GM19467 (cell line): Measurements from ENCODE around the gene LMOD1.
"Not testable (repeated sequence)": the region's sequence is repeated elsewhere in the genome, so short reads cannot be mapped to it uniquely, and the experiment has no call there.

Experiments
- ATAC-seq: cut with Tn5 transposase; IDR thresholded peaks from one replicate; pipeline ENCODE4 v1.9.1; 2021; ENCODE audit warnings: mild to moderate bottlenecking, moderate library complexity; ENCODE audit not compliant: unreplicated experiment

The LMOD1 gene

DNA sequence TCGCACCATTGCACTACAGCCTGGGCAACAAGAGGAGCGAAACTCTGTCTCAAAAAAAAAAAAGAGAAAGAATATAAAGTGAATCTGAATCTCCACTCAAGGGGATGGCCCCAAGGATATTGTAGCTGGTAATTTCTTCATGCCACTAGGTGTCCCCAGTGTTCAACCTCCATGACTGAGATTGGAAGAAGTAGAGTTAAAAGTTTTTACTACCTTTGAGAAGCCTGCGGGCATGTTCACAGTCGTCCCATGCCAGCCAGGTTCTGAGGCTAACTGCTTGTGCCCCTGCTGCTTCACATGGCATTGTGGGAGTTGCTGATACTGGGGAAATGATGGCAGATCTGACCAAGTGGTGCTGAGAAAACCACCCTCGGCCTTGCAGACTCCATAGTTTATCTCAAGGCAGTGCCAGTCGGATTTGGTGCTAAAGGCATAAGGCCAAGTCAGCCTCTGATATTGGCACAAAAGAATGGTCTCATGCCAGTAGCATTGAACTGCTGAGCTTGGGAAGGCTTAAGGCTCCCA lies 68.4 kb downstream of the LMOD1 start:
- ATAC-seq, result no peak

DNA sequence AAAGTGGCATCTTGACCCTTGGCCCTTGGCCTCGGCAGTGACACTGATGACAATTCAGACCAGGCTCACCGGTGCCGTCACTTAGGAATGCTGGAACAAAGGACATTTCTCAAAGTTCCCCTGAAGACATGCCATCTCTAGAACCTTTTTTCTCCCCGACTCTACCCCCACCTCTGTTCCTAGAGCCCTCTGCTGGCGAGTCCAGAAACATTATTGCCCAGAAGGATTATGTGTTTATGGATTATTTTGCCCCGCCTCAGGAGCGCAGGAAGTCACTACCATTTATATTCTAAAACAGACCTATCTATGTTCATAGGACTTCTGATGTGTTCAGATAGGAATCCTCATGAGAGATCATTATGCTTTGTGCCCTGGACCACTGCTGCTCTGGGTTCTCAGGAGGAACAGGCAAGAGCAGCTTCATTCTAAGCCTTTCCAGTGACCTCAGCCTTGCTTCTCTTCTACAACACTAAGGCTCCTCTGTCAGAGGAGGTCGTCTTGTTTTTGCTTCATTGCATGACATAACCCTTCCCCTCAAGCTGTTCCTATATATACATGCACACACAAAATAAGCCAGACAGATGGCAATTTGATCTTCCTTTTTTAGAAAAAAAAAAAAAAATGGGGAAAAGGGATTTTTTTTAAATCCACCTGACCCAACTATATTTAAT lies 70.1 kb downstream of the LMOD1 start:
- ATAC-seq, result no peak

DNA sequence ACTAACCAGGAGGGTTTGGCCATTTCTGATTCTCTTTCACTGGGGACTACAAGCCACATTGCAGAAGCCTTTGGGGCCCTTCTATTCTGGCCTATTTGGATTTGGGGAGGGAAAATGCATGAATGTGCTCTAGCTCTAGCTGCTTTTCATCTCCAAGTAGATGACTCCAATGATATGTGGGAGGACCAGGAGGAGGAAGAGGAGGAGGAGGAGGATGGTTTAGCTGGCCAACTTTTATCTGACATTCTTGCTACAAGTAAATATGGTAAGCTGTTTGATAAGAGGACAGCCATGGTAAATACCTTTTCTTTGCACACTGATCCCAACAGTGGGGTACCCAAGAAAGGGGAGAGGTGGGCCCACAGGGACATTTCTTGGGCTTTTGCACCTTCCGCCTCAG lies 71.7 kb downstream of the LMOD1 start:
- no peak for ATAC-seq

DNA sequence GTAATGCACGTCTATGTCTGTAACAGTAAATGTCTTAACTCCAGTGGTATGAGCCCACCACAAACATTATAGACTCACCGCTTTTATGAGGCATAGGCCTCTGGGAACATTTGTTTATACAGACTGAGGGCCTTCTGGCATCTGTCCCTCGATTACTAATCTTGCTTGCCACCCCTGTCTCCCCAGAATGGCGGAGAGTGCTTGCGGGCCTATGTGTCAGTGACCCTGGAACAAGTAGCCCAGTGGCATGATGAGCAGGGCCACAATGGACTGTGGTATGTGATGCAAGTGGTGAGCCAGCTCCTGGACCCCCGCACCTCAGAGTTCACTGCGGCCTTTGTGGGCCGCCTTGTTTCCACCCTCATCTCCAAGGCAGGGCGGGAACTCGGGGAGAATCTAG lies 76.0 kb downstream of the LMOD1 start:
- no peak for ATAC-seq

DNA sequence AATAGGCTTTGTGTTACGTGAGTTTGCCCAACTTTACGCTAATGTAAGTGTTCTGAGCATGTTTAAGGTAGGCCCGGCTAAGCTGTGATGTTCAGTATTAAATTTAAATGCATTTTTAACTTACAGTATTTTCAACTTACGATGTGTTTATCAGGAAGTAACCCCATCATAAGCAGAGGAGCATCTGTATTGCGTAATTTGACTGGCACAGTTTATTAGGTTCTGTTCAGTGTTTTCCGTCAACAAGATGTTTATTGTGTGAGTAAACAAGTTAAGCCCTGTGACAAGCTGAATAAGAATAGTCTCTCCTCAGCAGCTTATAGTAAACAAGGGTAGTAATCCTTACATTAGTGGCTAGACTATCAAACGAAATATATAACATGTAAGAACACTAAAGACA lies 84.9 kb downstream of the LMOD1 start:
- ATAC-seq, result no peak

DNA sequence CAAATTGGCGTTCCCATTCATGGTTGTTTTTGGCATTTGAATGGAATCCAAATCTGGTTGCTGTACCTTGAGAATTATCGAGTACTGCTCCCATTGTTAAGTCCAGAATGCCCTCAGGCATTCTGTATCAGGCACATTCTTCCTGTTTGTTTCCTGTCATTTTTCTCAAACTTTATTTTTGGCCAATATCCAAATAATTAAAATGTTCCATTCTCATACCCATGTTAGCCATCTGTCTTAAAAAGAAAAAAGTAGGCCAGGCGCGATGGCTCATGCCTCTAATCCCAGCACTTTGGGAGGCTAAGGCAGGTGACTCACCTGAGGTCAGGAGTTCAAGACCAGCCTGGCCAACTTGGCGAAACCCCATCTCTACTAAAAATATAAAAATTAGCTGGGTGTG lies 86.9 kb downstream of the LMOD1 start:
- ATAC-seq, result no peak

DNA sequence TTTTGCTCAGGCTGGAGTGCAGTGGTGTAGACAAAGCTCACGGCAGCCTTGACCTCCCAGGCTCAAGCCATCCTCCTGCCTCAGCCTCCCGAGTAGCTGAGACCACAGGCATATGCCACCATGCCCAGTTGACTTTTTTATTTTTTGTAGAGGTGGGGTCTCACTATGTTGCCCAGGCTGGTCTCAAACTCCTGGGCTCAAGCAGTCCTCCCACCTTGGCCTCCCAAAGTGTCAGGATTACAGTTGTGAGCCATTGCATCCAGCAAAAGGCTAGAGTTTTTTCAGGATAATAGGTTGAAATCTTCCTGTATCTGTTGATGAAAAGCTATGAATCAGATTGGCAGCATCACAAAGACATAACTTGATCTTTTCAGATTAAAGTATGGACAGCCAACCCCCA lies 89.6 kb downstream of the LMOD1 start:
- ATAC-seq, result not testable (repeated sequence)

GRCh38 chr1:201851949-201852348 lies 94.4 kb downstream of the LMOD1 start:
- no peak for ATAC-seq

DNA sequence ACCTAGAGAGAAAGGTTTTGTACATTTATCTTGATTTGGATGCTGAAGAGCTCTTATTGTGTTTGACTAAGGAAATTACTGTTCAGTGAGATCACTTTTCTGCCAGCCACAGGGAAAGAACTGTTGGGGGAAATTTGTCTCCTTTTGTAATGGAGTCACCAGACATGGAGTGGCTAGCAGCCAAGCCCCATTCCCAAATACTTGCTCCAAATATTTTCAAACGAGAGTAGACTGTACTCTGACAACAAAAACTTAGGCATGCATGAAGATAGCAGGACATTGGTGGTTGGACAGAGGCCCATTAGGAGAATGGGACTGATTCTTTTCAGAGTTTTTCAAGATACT lies 96.3 kb downstream of the LMOD1 start:
- ATAC-seq, result no peak

GRCh38 chr1:201849372-201850052 lies 96.8 kb downstream of the LMOD1 start:
- ATAC-seq, result no peak

- ATAC-seq, result no peak
Observed at GRCh38 chr1:201848230-201848629, 98.1 kb downstream of the LMOD1 start.

GRCh38 chr1:201847150-201847549 lies 99.2 kb downstream of the LMOD1 start:
- ATAC-seq, result no peak
